ENCODE data around the gene TAS2R3.

DNA sequence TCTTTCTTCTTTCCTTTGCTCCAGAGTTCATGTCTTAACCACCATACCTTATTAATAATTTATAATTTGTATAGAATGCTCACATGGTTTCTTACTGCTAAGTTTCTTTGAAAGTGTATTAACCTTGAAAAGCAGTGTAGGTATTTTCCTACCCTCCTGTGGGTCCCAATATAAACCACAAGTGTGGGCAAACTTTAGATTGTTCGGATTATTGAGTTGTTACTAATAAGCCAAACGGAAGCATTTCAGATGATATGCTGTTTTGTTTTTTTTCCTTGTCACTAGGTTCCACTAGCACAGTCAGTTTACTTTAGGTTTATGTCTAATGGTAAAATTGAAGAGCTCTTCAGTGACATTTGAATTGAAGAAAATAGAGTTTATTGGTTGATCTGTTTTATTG, 15.5 kb upstream of the TAS2R3 start:
- TF ChIP-seq, protein P1, sequence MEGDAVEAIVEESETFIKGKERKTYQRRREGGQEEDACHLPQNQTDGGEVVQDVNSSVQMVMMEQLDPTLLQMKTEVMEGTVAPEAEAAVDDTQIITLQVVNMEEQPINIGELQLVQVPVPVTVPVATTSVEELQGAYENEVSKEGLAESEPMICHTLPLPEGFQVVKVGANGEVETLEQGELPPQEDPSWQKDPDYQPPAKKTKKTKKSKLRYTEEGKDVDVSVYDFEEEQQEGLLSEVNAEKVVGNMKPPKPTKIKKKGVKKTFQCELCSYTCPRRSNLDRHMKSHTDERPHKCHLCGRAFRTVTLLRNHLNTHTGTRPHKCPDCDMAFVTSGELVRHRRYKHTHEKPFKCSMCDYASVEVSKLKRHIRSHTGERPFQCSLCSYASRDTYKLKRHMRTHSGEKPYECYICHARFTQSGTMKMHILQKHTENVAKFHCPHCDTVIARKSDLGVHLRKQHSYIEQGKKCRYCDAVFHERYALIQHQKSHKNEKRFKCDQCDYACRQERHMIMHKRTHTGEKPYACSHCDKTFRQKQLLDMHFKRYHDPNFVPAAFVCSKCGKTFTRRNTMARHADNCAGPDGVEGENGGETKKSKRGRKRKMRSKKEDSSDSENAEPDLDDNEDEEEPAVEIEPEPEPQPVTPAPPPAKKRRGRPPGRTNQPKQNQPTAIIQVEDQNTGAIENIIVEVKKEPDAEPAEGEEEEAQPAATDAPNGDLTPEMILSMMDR (conservative IDR thresholded peaks at IDR 0.05; ENCODE audit: low read depth, low read length) = no peak
- TF ChIP-seq EZH2phosphoT487 (IDR thresholded peaks at IDR 0.05; ENCODE audit: borderline replicate concordance, low read length) = no peak

Data from PC-3 (cell line).